Heart left ventricle (tissue), 16 donors: ENCODE measurements around the gene ATXN1. TPM values are rescaled to one million over a fixed set of nuclear protein-coding genes. Genes with fewer than 3 reads are reported as not detected.

Experiments
- ATAC-seq, 4 donors: fragments of 200-7000 bp; cut with Tn5 transposase; one replicate each; pipeline ENCODE4 v1.9.1; 2020 to 2022; ENCODE audit warnings: moderate library complexity in 4 of 4, mild to moderate bottlenecking in 3 of 4, moderate number of reproducible peaks in 1 of 4
- DNase-seq, 5 donors: peaks; one replicate each; pipeline ENCODE4 v3.0.0-alpha.2; 2020
- H3K27ac ChIP-seq, 12 donors: fragments of 200-600 bp; sonication (generic) in 4 of 12; one replicate each; pipeline versions ENCODE4 v1.5.0 to v1.8.0; 2016 to 2022; ENCODE audit warnings: mild to moderate bottlenecking in 2 of 12
- H3K27me3 ChIP-seq, 9 donors: fragments of 200-600 bp; sonication (generic) in 2 of 9; one replicate each; pipeline versions ENCODE4 v1.5.1 to v1.8.0; 2016 to 2022; ENCODE audit warnings: mild to moderate bottlenecking in 3 of 9
- H3K36me3 ChIP-seq, 9 donors: fragments of 200-600 bp; sonication (generic) in 2 of 9; one replicate each; pipeline versions ENCODE4 v1.5.0 to v1.8.0; 2018 to 2022; ENCODE audit warnings: mild to moderate bottlenecking in 2 of 9
- H3K4me1 ChIP-seq, 12 donors: fragments of 200-600 bp; sonication (generic) in 4 of 12; one replicate each; pipeline versions ENCODE4 v1.5.0 to v1.8.0; 2016 to 2022; ENCODE audit warnings: mild to moderate bottlenecking in 3 of 12
- H3K4me3 ChIP-seq, 12 donors: fragments of 200-600 bp; sonication (generic) in 4 of 12; one replicate each; pipeline versions ENCODE4 v1.5.0 to v1.8.0; 2017 to 2022; ENCODE audit warnings: mild to moderate bottlenecking in 9 of 12, moderate library complexity in 4 of 12
- H3K9me3 ChIP-seq, 12 donors: fragments of 200-600 bp; sonication (generic) in 4 of 12; one replicate each; pipeline versions ENCODE4 v1.5.0 to v1.8.0; 2016 to 2022; ENCODE audit warnings: mild to moderate bottlenecking in 1 of 12
- POLR2A ChIP-seq, 2 donors: fragments of 450-650 bp; IDR thresholded peaks; one replicate each; pipeline ENCODE4 v1.6.1; 2017; ENCODE audit warnings: antibody characterized with exemption in 2 of 2, mild to moderate bottlenecking in 2 of 2, moderate library complexity in 2 of 2
- WGBS, 4 donors: extraction: QIAGEN DNeasy Blood & Tissue Kit in 2 of 4; methylation state at CpG; one replicate each; pipeline versions ENCODE4 v1.1.5 to v1.1.7; 2013 to 2018; 5-methylcytosine and 5-hydroxymethylcytosine counted together
- intact Hi-C, 10 donors: fragments of 100-400 bp; cut with DNase I; formaldehyde crosslinking; loops; one replicate each; pipeline versions ENCODE4 v1.11.1 to v1.14.2; 2022
- polyA plus RNA-seq, 2 donors: library from polyadenylated mRNA; stranded (reverse); fragments of 200-250 nt; gene quantifications; one replicate each; pipeline ENCODE4 v1.2.3, GENCODE V29; 2013
- total RNA-seq, 9 donors: library from RNA; depleted of rRNA in 2 of 9; stranded (reverse); fragments of >200 nt in 2 of 9; fragmentation: NEBNext Ultra II Directional in 3 of 9; extraction: Animal tissue kit (Norgen Biotek cat#: 25700) in 3 of 9; gene quantifications; one replicate each; pipeline versions ENCODE4 v1.1.0 to v1.2.4, GENCODE V29; 2016 to 2023
- TF ChIP-seq, protein P1 (sequence below), 12 donors: fragments of 200-600 bp; sonication (generic) in 4 of 12; IDR thresholded peaks; one replicate each; pipeline versions ENCODE4 v1.5.0 to v1.8.0; 2018 to 2022; ENCODE audit warnings: antibody characterized with exemption in 12 of 12, mild to moderate bottlenecking in 5 of 12
- donor health status: ischemic (EF 13 %, LVEDD 7.1; RV severe dilation, severe dysfunction).
- donor health status: healthy with polysubstance abuse.
- donor health status: DM: no; HTN: yes; CAD: no.
- donor health status: DM: no; HTN: no; CAD: no.
- donor health status: ischemic (EF 25% LVEDD 6.9; RV normal size, moderate dysfunction).
- donor health status: ischemic (EF 25% LVEDD 5.7; RV mildly dilated, moderate dysfunction).
- donor health status: healthy.
- donor health status: DM: yes; HTN: yes; CAD: no.
- donor health status: ischemic (EF 35%, LVEDD 5.7; RV mildly dilated, moderate dysfunction).
- donor health status: nonischemic (EF 11% LVEDD 7.7; RV severe dilation, severe dysfunction).
- donor health status: DM: yes; HTN: yes; CAD: no.
- donor health status: PGD.
- donor health status: ischemic (EF 29% LVEDD 5.4; RV normal size, mild dysfunction).
- donor health status: nonischemic (EF 23%, LVEDD 6.1; RV moderate dilation, normal function).

Gene ATXN1
- total and polyA plus RNA-seq, 11 donors: 8.7 to 51.8 (median 36.0) TPM

GRCh38 chr6:16799279-16800193, 38.3 kb upstream of the ATXN1 start:
- Histone ChIP-seq H3K27ac (peak overlapping the region in 6 of 12 donors; percentile 2 to 82 (median 78)), H3K4me1 (peaks cover 0 to 49% (median 32%) of the 10 kb centered on the region in 12 donors), H3K36me3 (no peaks in the 10 kb centered on the region), H3K4me3 (no peak overlapping the region), H3K9me3 (no peaks in the 10 kb centered on the region), H3K27me3 (no peaks in the 10 kb centered on the region)
- no peak for TF ChIP-seq POLR2A (IDR thresholded peaks at IDR 0.05)
- TF ChIP-seq, protein P1, sequence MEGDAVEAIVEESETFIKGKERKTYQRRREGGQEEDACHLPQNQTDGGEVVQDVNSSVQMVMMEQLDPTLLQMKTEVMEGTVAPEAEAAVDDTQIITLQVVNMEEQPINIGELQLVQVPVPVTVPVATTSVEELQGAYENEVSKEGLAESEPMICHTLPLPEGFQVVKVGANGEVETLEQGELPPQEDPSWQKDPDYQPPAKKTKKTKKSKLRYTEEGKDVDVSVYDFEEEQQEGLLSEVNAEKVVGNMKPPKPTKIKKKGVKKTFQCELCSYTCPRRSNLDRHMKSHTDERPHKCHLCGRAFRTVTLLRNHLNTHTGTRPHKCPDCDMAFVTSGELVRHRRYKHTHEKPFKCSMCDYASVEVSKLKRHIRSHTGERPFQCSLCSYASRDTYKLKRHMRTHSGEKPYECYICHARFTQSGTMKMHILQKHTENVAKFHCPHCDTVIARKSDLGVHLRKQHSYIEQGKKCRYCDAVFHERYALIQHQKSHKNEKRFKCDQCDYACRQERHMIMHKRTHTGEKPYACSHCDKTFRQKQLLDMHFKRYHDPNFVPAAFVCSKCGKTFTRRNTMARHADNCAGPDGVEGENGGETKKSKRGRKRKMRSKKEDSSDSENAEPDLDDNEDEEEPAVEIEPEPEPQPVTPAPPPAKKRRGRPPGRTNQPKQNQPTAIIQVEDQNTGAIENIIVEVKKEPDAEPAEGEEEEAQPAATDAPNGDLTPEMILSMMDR (IDR thresholded peaks at IDR 0.05): no peak
- DNase-seq: no peak
- ATAC-seq: no peak
- WGBS, 4 donors: 40 to 48% (median 46%) methylated on average over 8 of the region's 8 CpGs
- intact Hi-C loops: loop anchor here in 1 of 10 donors (10.0 kb wide), 1 partner anchor 165 kb away; no protein-coding TSS in a partner anchor

GRCh38 chr6:16793828-16794412, 32.7 kb upstream of the ATXN1 start:
- H3K4me1 ChIP-seq: no peaks in the 10 kb centered on the region
- H3K36me3 ChIP-seq: no peaks in the 10 kb centered on the region
- no peaks in the 10 kb centered on the region for H3K27me3 ChIP-seq
- intact Hi-C loops: no loop called here
- no peak overlapping the region for H3K27ac ChIP-seq
- no peak overlapping the region for H3K4me3 ChIP-seq
- TF ChIP-seq POLR2A (IDR thresholded peaks at IDR 0.05): no peak
- TF ChIP-seq, protein P1 (IDR thresholded peaks at IDR 0.05): peak in 3 of 12 donors; percentile 12 to 49 (median 39)
- no peak for DNase-seq
- H3K9me3 ChIP-seq: no peaks in the 10 kb centered on the region
- WGBS, 4 donors: 71 to 89% (median 79%) methylated on average over 3 of the region's 3 CpGs
- no peak for ATAC-seq

- WGBS, 4 donors: 81 to 90% (median 85%) methylated on average over 2 of the region's 2 CpGs
Observed at GRCh38 chr6:16789329-16790038, 28.2 kb upstream of the ATXN1 start.

More at GRCh38 chr6:16789329-16790038, 28.2 kb upstream of the ATXN1 start:
- H3K9me3 ChIP-seq: peaks cover 0 to 3% (median 0%) of the 10 kb centered on the region in 12 donors
- no peak overlapping the region for H3K27ac ChIP-seq
- H3K27me3 ChIP-seq: no peaks in the 10 kb centered on the region
- TF ChIP-seq, protein P1 (IDR thresholded peaks at IDR 0.05): no peak
- no peak for TF ChIP-seq POLR2A (IDR thresholded peaks at IDR 0.05)
- DNase-seq (no peak), ATAC-seq (no peak)
- no peaks in the 10 kb centered on the region for H3K4me1 ChIP-seq
- no peaks in the 10 kb centered on the region for H3K36me3 ChIP-seq
- intact Hi-C loops: no loop called here
- H3K4me3 ChIP-seq: no peak overlapping the region
